ENCODE data around the gene TMEM179. TPM values are rescaled to one million over a fixed set of nuclear protein-coding genes. Genes with fewer than 3 reads are reported as not detected.

Gene TMEM179
- total RNA-seq = not detected

GRCh38 chr14:104604458-104605449, at the start of gene TMEM179:
TMEM179 (minus strand) TSS chr14:104604772; CDS start chr14:104604741, 31 bp downstream.

GRCh38 chr14:104579507-104579906, 25.1 kb downstream of the TMEM179 start, which contains the start of gene C14orf180:
C14orf180 (plus strand) TSS chr14:104579764; CDS start chr14:104586431, 6,667 bp downstream.

Other genes with a start within 250 kb of the TMEM179 start
- not detected for gene C14orf180, start 25.0 kb downstream of the TMEM179 start, total RNA-seq
- 100 to 1,000 TPM; 208 to 216 TPM for gene INF2, start 84.8 kb upstream of the TMEM179 start, total RNA-seq
- under 1 TPM; 0.51 to 0.96 TPM for gene ADSS1, start 119.5 kb upstream of the TMEM179 start, total RNA-seq
- gene SIVA1, start 148.4 kb upstream of the TMEM179 start, total RNA-seq = 10 to 100 TPM; 76.5 to 84.2 TPM
- 100 to 1,000 TPM; 137 to 139 TPM for gene AKT1, start 191.0 kb upstream of the TMEM179 start, total RNA-seq
- 1 to 10 TPM; 5.1 to 5.6 TPM for gene ZBTB42, start 196.3 kb upstream of the TMEM179 start, total RNA-seq